Esophagus squamous epithelium (tissue), 5 donors: ENCODE data around the gene CPNE7. TPM values are rescaled to one million over a fixed set of nuclear protein-coding genes. Genes with fewer than 3 reads are reported as not detected.

Experiments
- DNase-seq: peaks from one replicate; lab custom pipeline; 2025; lab: John Stamatoyannopoulos, UW
- H3K27ac ChIP-seq, 4 donors: fragments of 200-600 bp; sonication (generic); one replicate each; pipeline ENCODE4 v1.5.1; 2016 to 2019; ENCODE audit warnings: mild to moderate bottlenecking in 1 of 4
- H3K27me3 ChIP-seq, 4 donors: fragments of 200-600 bp; sonication (generic); 1 replicate in 3 of 4; 2 replicates in 1 of 4; pipeline versions ENCODE4 v1.5.1 to v1.6.0; 2017 to 2021; ENCODE audit warnings: antibody characterized with exemption in 1 of 4
- H3K36me3 ChIP-seq, 3 donors: fragments of 200-600 bp; sonication (generic); one replicate each; pipeline ENCODE4 v1.5.1; 2016 to 2019
- H3K4me1 ChIP-seq, 3 donors: fragments of 200-600 bp; sonication (generic); one replicate each; pipeline ENCODE4 v1.5.1; 2017 to 2019
- H3K4me3 ChIP-seq, 4 donors: fragments of 200-600 bp; sonication (generic); 1 replicate in 3 of 4; 2 replicates in 1 of 4; pipeline ENCODE4 v1.5.1; 2016 to 2019; ENCODE audit warnings: mild to moderate bottlenecking in 2 of 4, moderate library complexity in 1 of 4
- H3K9me3 ChIP-seq, 3 donors: fragments of 200-600 bp; sonication (generic); one replicate each; pipeline ENCODE4 v1.5.1; 2016 to 2019
- POLR2A ChIP-seq, 4 donors: fragments of 450-650 bp; IDR thresholded peaks; one replicate each; pipeline ENCODE4 v1.6.1; 2017; ENCODE audit warnings: antibody characterized with exemption in 4 of 4, mild to moderate bottlenecking in 4 of 4, moderate library complexity in 3 of 4
- WGBS, 2 donors: methylation state at CpG; one replicate each; pipeline ENCODE4 v1.1.5; 2018; 5-methylcytosine and 5-hydroxymethylcytosine counted together
- intact Hi-C: fragments of 100-400 bp; cut with DNase I; formaldehyde crosslinking; loops from one replicate; pipeline ENCODE4 v1.15.0; 2022
- total RNA-seq, 4 donors: library from RNA; depleted of rRNA; stranded (reverse); fragments of >200 nt; gene quantifications; one replicate each; pipeline ENCODE4 v1.1.0, GENCODE V29; 2016
- TF ChIP-seq, protein P1 (sequence below), 6 experiments: fragments of 450-650 bp in 4 of 6; fragments of 200-600 bp in 2 of 6; sonication (generic) in 2 of 6; IDR thresholded peaks; one replicate each; pipeline ENCODE4 v1.5.1; 2016 to 2019; ENCODE audit warnings: antibody characterized with exemption in 6 of 6, mild to moderate bottlenecking in 4 of 6, moderate library complexity in 4 of 6
- donor health status: DM: yes; HTN: yes; CAD: no.

CPNE7 gene
- total RNA-seq, 4 donors from 2014 or later: 0.45 to 2.9 (median 2.1) TPM

DNA sequence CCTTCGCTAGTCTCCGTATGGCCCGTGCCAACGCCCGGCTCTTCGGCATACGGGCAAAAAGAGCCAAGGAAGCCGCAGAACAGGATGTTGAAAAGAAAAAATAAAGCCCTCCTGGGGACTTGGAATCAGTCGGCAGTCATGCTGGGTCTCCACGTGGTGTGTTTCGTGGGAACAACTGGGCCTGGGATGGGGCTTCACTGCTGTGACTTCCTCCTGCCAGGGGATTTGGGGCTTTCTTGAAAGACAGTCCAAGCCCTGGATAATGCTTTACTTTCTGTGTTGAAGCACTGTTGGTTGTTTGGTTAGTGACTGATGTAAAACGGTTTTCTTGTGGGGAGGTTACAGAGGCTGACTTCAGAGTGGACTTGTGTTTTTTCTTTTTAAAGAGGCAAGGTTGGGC is 12.6 kb upstream of the CPNE7 start:
- peak overlapping the region in 1 of 4 donors; percentile 96 for H3K4me3 ChIP-seq
- H3K36me3 ChIP-seq: peaks cover 20 to 40% (median 29%) of the 10 kb centered on the region in 3 donors
- H3K27ac ChIP-seq: peak overlapping the region in 2 of 4 donors; percentile 98 to 100
- peaks cover 55 to 75% (median 56%) of the 10 kb centered on the region in 3 donors for H3K4me1 ChIP-seq
- 66 to 67% methylated on average over 8 to 12 of the region's 12 CpGs for WGBS, 2 donors
- H3K27me3 ChIP-seq: no peaks in the 10 kb centered on the region
- TF ChIP-seq, protein P1, sequence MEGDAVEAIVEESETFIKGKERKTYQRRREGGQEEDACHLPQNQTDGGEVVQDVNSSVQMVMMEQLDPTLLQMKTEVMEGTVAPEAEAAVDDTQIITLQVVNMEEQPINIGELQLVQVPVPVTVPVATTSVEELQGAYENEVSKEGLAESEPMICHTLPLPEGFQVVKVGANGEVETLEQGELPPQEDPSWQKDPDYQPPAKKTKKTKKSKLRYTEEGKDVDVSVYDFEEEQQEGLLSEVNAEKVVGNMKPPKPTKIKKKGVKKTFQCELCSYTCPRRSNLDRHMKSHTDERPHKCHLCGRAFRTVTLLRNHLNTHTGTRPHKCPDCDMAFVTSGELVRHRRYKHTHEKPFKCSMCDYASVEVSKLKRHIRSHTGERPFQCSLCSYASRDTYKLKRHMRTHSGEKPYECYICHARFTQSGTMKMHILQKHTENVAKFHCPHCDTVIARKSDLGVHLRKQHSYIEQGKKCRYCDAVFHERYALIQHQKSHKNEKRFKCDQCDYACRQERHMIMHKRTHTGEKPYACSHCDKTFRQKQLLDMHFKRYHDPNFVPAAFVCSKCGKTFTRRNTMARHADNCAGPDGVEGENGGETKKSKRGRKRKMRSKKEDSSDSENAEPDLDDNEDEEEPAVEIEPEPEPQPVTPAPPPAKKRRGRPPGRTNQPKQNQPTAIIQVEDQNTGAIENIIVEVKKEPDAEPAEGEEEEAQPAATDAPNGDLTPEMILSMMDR (IDR thresholded peaks at IDR 0.05): no peak
- TF ChIP-seq POLR2A (IDR thresholded peaks at IDR 0.05): no peak
- DNase-seq: no peak
- no peaks in the 10 kb centered on the region for H3K9me3 ChIP-seq
- intact Hi-C loops: no loop called here

DNA sequence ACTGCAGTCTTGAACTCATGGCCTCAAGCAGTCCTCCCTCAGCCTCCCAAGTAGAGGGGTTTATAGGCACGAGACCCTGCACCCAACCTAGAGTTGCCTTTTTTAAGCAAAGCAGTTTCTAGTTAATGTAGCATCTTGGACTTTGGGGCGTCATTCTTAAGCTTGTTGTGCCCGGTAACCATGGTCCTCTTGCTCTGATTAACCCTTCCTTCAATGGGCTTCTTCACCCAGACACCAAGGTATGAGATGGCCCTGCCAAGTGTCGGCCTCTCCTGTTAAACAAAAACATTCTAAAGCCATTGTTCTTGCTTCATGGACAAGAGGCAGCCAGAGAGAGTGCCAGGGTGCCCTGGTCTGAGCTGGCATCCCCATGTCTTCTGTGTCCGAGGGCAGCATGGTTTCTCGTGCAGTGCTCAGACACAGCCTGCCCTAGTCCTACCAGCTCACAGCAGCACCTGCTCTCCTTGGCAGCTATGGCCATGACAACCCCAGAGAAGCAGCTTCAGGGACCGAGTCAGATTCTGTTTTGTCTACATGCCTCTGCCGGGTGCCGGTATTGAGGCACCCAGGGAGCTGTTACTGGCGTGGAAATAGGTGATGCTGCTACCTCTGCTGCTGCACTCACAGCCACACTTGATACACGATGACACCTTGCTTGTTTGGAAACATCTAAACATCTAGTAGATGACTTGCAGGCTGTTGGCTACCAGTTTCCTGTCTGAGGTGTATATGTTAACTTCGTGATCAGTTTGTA is 11.7 kb upstream of the CPNE7 start:
- peak overlapping the region in 1 of 4 donors; percentile 30 for H3K27ac ChIP-seq
- intact Hi-C loops: no loop called here
- no peak overlapping the region for H3K4me3 ChIP-seq
- DNase-seq: no peak
- H3K27me3 ChIP-seq: peaks cover 0 to 5% (median 0%) of the 10 kb centered on the region in 4 donors
- 46 to 60% methylated on average over 5 of the region's 12 CpGs for WGBS, 2 donors
- H3K9me3 ChIP-seq: no peaks in the 10 kb centered on the region
- H3K4me1 ChIP-seq: peaks cover 55 to 68% (median 56%) of the 10 kb centered on the region in 3 donors
- peaks cover 20 to 40% (median 29%) of the 10 kb centered on the region in 3 donors for H3K36me3 ChIP-seq
- TF ChIP-seq, protein P1 (IDR thresholded peaks at IDR 0.05): no peak
- no peak for TF ChIP-seq POLR2A (IDR thresholded peaks at IDR 0.05)

DNA sequence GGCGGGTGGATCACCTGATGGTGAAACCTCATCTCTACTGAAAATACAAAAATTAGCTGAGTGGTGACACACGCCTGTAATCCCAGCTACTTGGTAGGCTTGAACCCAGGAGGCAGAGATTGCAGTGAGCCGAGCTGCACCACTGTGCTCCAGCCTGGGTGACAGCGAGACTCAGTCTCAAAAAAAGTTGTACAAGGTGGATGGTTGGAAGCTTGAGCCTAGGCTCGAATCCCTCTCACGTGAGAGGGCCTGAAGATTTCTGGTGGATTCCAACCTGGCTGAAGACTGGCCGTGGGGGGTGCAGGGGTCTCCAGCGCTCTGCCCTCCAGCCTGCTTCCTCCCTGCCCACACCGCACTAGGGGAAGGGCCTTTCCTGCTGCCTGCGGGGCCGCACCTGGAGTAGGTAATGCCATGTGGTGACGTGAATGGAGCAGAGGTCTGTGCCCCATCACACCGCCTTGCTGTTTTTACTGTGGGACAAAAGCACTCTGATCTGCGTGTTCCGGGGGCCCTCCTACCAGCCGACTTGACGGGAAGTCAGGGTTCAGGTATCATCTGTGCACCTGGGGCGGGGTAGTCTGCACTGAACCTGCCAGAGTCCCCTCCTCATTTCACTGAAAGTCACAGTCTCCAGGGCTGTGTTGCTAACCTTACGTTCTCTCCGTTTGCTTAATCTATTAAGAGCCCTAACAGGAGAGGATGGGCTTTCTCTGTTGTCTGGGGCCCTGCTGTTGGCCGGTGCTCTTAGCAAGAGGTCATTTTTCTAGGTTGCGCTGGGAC is 10.9 kb upstream of the CPNE7 start:
- peaks cover 20 to 40% (median 29%) of the 10 kb centered on the region in 3 donors for H3K36me3 ChIP-seq
- 47 to 74% methylated on average over 7 to 14 of the region's 22 CpGs for WGBS, 2 donors
- intact Hi-C loops: no loop called here
- no peak overlapping the region for H3K4me3 ChIP-seq
- H3K9me3 ChIP-seq: no peaks in the 10 kb centered on the region
- peaks cover 49 to 60% (median 50%) of the 10 kb centered on the region in 3 donors for H3K4me1 ChIP-seq
- TF ChIP-seq, protein P1 (IDR thresholded peaks at IDR 0.05): no peak
- no peak for TF ChIP-seq POLR2A (IDR thresholded peaks at IDR 0.05)
- peak overlapping the region; percentile 5 to 69 (median 42) for H3K27ac ChIP-seq
- DNase-seq: no peak
- peaks cover 0 to 14% (median 0%) of the 10 kb centered on the region in 4 donors for H3K27me3 ChIP-seq

DNA sequence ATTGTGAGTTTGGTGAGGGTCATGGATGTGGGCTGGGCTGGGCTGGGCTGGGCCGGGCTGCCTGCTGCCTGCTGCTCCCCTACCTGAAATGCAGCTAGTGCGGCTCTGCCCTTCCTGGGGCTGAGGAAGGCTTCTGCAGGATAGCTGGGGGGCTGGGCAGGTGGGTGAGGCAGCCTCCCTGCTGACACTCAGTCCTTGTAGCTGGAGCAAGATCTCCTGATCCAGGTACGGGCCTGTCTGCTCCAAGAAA is 10.4 kb upstream of the CPNE7 start:
- Histone ChIP-seq H3K36me3 (peaks cover 20 to 40% (median 29%) of the 10 kb centered on the region in 3 donors), H3K27ac (peak overlapping the region; percentile 5 to 69 (median 56)), H3K4me3 (peak overlapping the region in 2 of 4 donors; percentile 19 to 50), H3K27me3 (peaks cover 0 to 19% (median 0%) of the 10 kb centered on the region in 4 donors), H3K4me1 (peaks cover 46 to 55% (median 47%) of the 10 kb centered on the region in 3 donors), H3K9me3 (no peaks in the 10 kb centered on the region)
- intact Hi-C loops: no loop called here
- no peak for TF ChIP-seq POLR2A (IDR thresholded peaks at IDR 0.05)
- TF ChIP-seq, protein P1 (IDR thresholded peaks at IDR 0.05): no peak
- no peak for DNase-seq
- WGBS, 2 donors: no CpG with 5 or more reads among the region's 3 CpGs
